ENCODE measurements around the gene SULT1E1. TPM values are rescaled to one million over a fixed set of nuclear protein-coding genes. Genes with fewer than 3 reads are reported as not detected.

SULT1E1 gene
- total RNA-seq, 1 donor from 2014 or later: 1.1 TPM

GRCh38 chr4:69875576-69875975, 15.6 kb upstream of the SULT1E1 start:
- H3K27me3 ChIP-seq (ENCODE audit: control insufficient read depth, insufficient read depth, low read length): no peaks in the 10 kb centered on the region
- H3K36me3 ChIP-seq (ENCODE audit: control insufficient read depth, insufficient read depth, low read length): no peaks in the 10 kb centered on the region
- FAIRE-seq (no peak), DNase-seq (ENCODE audit: low read depth) (no peak)
- H3K4me3 ChIP-seq (ENCODE audit: low read depth, low read length): no peak overlapping the region
- TF ChIP-seq, protein P1, sequence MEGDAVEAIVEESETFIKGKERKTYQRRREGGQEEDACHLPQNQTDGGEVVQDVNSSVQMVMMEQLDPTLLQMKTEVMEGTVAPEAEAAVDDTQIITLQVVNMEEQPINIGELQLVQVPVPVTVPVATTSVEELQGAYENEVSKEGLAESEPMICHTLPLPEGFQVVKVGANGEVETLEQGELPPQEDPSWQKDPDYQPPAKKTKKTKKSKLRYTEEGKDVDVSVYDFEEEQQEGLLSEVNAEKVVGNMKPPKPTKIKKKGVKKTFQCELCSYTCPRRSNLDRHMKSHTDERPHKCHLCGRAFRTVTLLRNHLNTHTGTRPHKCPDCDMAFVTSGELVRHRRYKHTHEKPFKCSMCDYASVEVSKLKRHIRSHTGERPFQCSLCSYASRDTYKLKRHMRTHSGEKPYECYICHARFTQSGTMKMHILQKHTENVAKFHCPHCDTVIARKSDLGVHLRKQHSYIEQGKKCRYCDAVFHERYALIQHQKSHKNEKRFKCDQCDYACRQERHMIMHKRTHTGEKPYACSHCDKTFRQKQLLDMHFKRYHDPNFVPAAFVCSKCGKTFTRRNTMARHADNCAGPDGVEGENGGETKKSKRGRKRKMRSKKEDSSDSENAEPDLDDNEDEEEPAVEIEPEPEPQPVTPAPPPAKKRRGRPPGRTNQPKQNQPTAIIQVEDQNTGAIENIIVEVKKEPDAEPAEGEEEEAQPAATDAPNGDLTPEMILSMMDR (IDR thresholded peaks at IDR 0.05; ENCODE audit: insufficient read depth, low read length, severe bottlenecking): no peak

- Histone ChIP-seq H3K27me3 (ENCODE audit: control insufficient read depth, insufficient read depth, low read length) (no peaks in the 10 kb centered on the region), H3K4me3 (ENCODE audit: low read depth, low read length) (no peak overlapping the region), H3K36me3 (ENCODE audit: control insufficient read depth, insufficient read depth, low read length) (no peaks in the 10 kb centered on the region)
- FAIRE-seq: no peak
- TF ChIP-seq, protein P1 (IDR thresholded peaks at IDR 0.05; ENCODE audit: insufficient read depth, low read length, severe bottlenecking): no peak
- DNase-seq (ENCODE audit: low read depth): peak; percentile 63
Measured at GRCh38 chr4:69874507-69874906, 14.6 kb upstream of the SULT1E1 start.

GRCh38 chr4:69861756-69862155, 1.8 kb upstream of the SULT1E1 start:
- H3K27me3 ChIP-seq (ENCODE audit: control insufficient read depth, insufficient read depth, low read length): no peaks in the 10 kb centered on the region
- DNase-seq (ENCODE audit: low read depth) (no peak), FAIRE-seq (no peak)
- TF ChIP-seq, protein P1 (IDR thresholded peaks at IDR 0.05; ENCODE audit: insufficient read depth, low read length, severe bottlenecking): no peak
- no peaks in the 10 kb centered on the region for H3K36me3 ChIP-seq (ENCODE audit: control insufficient read depth, insufficient read depth, low read length)
- no peak overlapping the region for H3K4me3 ChIP-seq (ENCODE audit: low read depth, low read length)

- Histone ChIP-seq H3K27me3 (ENCODE audit: control insufficient read depth, insufficient read depth, low read length) (no peaks in the 10 kb centered on the region), H3K36me3 (ENCODE audit: control insufficient read depth, insufficient read depth, low read length) (no peaks in the 10 kb centered on the region), H3K4me3 (ENCODE audit: low read depth, low read length) (no peak overlapping the region)
- TF ChIP-seq, protein P1 (IDR thresholded peaks at IDR 0.05; ENCODE audit: insufficient read depth, low read length, severe bottlenecking): no peak
- FAIRE-seq (no peak), DNase-seq (ENCODE audit: low read depth) (peak; percentile 74)
Measured at GRCh38 chr4:69860521-69861298, 765 bp upstream of the SULT1E1 start.

- H3K36me3 ChIP-seq (ENCODE audit: control insufficient read depth, insufficient read depth, low read length): no peaks in the 10 kb centered on the region
- no peaks in the 10 kb centered on the region for H3K27me3 ChIP-seq (ENCODE audit: control insufficient read depth, insufficient read depth, low read length)
- no peak for DNase-seq (ENCODE audit: low read depth)
- no peak for FAIRE-seq
- H3K4me3 ChIP-seq (ENCODE audit: low read depth, low read length): peak overlapping the region; percentile 31
- TF ChIP-seq, protein P1 (IDR thresholded peaks at IDR 0.05; ENCODE audit: insufficient read depth, low read length, severe bottlenecking): no peak
Measured at GRCh38 chr4:69859140-69859685, 732 bp downstream of the SULT1E1 start.

All from bronchial epithelial cell (primary cell).